ENCODE results near the gene MESP1. TPM values are rescaled to one million over a fixed set of nuclear protein-coding genes. Genes with fewer than 3 reads are reported as not detected.
"Not testable (repeated sequence)": the region's sequence is repeated elsewhere in the genome, so short reads cannot be mapped to it uniquely, and the experiment has no call there.

Gene MESP1
- total RNA-seq, 5 donors from 2014 or later (not counting 1 experiment from before 2014, with no cell fraction given), result 0.23 to 1.5 (median 0.38) TPM; not detected in 1

- Histone ChIP-seq H3K36me3 (ENCODE audit: control insufficient read depth in 2 of 2, extremely low read depth in 1 of 2, insufficient read depth in 1 of 2, low read length in 1 of 2) (no peaks in the 10 kb centered on the region), H3K4me1 (ENCODE audit: control insufficient read depth in 1 of 2, extremely low read depth in 1 of 2, insufficient read depth in 2 of 2, low read length in 2 of 2) (no peaks in the 10 kb centered on the region), H3K9me3 (no peaks in the 10 kb centered on the region), H3K4me3 (ENCODE audit: control insufficient read depth in 1 of 2, extremely low read depth in 1 of 2, low read length in 1 of 2) (no peak overlapping the region), H3K27me3 (replicated peaks in 1 of 2; ENCODE audit: control insufficient read depth in 2 of 2, extremely low read depth in 1 of 2, insufficient read depth in 2 of 2, low read length in 1 of 2) (peaks cover 0 to 20% of the 10 kb centered on the region in 2 experiments), H3K27ac (ENCODE audit: low read length) (no peak overlapping the region)
- H3K4me1 Mint-ChIP-seq, result no peaks in the 10 kb centered on the region
- no peaks in the 10 kb centered on the region for H3K36me3 Mint-ChIP-seq
- peaks cover 0 to 14% of the 10 kb centered on the region in 2 donors for H3K27me3 Mint-ChIP-seq
- DNase-seq (no peak), ATAC-seq (replicated peaks in 1 of 4) (no peak)
- ChIA-PET CTCF (interaction anchor here in 1 of 2 donors (0.6 kb wide), 1 partner anchor 12 kb away, joined by 4 read pairs; no protein-coding TSS in a partner anchor), POLR2A (no interaction called here)
- H3K9me3 Mint-ChIP-seq, result peaks cover 4 to 18% (median 6%) of the 10 kb centered on the region in 3 donors
- no peak overlapping the region for H3K27ac Mint-ChIP-seq
- 60% methylated on average over 2 of the region's 5 CpGs for WGBS (ENCODE audit: insufficient coverage)
- H3K4me3 Mint-ChIP-seq, result no peak overlapping the region
These were observed 43.7 kb upstream of the MESP1 start for GRCh38 chr15:89794627-89795241.

- Mint-ChIP-seq H3K36me3 (peaks cover 2% of the 10 kb centered on the region), H3K27ac (no peak overlapping the region), H3K4me1 (no peaks in the 10 kb centered on the region), H3K27me3 (peaks cover 0 to 14% of the 10 kb centered on the region in 2 donors), H3K9me3 (peaks cover 6 to 28% (median 13%) of the 10 kb centered on the region in 3 donors), H3K4me3 (no peak overlapping the region)
- no peaks in the 10 kb centered on the region for H3K4me1 ChIP-seq (ENCODE audit: control insufficient read depth in 1 of 2, extremely low read depth in 1 of 2, insufficient read depth in 2 of 2, low read length in 2 of 2)
- H3K27me3 ChIP-seq (replicated peaks in 1 of 2; ENCODE audit: control insufficient read depth in 2 of 2, extremely low read depth in 1 of 2, insufficient read depth in 2 of 2, low read length in 1 of 2), result peaks cover 0 to 16% of the 10 kb centered on the region in 2 experiments
- H3K27ac ChIP-seq (ENCODE audit: low read length), result no peak overlapping the region
- ChIA-PET POLR2A (no interaction called here), CTCF (no interaction called here)
- DNase-seq, result no peak
- no peak for ATAC-seq (replicated peaks in 1 of 4)
- no peak overlapping the region for H3K4me3 ChIP-seq (ENCODE audit: control insufficient read depth in 1 of 2, extremely low read depth in 1 of 2, low read length in 1 of 2)
- H3K36me3 ChIP-seq (ENCODE audit: control insufficient read depth in 2 of 2, extremely low read depth in 1 of 2, insufficient read depth in 1 of 2, low read length in 1 of 2), result no peaks in the 10 kb centered on the region
- H3K9me3 ChIP-seq, result no peaks in the 10 kb centered on the region
- 95% methylated on average over 13 of the region's 22 CpGs for WGBS (ENCODE audit: insufficient coverage)
These were observed 41.2 kb upstream of the MESP1 start for GRCh38 chr15:89792106-89792805.

- H3K36me3 ChIP-seq (ENCODE audit: control insufficient read depth in 2 of 2, extremely low read depth in 1 of 2, insufficient read depth in 1 of 2, low read length in 1 of 2), result no peaks in the 10 kb centered on the region
These were observed 39.6 kb upstream of the MESP1 start for GRCh38 chr15:89790661-89791060.

GRCh38 chr15:89790206-89790605, 39.2 kb upstream of the MESP1 start:
- Histone ChIP-seq H3K4me3 (ENCODE audit: control insufficient read depth in 1 of 2, extremely low read depth in 1 of 2, low read length in 1 of 2) (no peak overlapping the region), H3K9me3 (no peaks in the 10 kb centered on the region), H3K27ac (ENCODE audit: low read length) (no peak overlapping the region), H3K4me1 (ENCODE audit: control insufficient read depth in 1 of 2, extremely low read depth in 1 of 2, insufficient read depth in 2 of 2, low read length in 2 of 2) (no peaks in the 10 kb centered on the region), H3K36me3 (ENCODE audit: control insufficient read depth in 2 of 2, extremely low read depth in 1 of 2, insufficient read depth in 1 of 2, low read length in 1 of 2) (no peaks in the 10 kb centered on the region), H3K27me3 (replicated peaks in 1 of 2; ENCODE audit: control insufficient read depth in 2 of 2, extremely low read depth in 1 of 2, insufficient read depth in 2 of 2, low read length in 1 of 2) (peaks cover 0 to 19% of the 10 kb centered on the region in 2 experiments)
- 100% methylated on average over 4 of the region's 10 CpGs for WGBS (ENCODE audit: insufficient coverage)
- Mint-ChIP-seq H3K27ac (no peak overlapping the region), H3K36me3 (peaks cover 2% of the 10 kb centered on the region), H3K4me3 (no peak overlapping the region), H3K4me1 (no peaks in the 10 kb centered on the region), H3K9me3 (peaks cover 4 to 14% (median 8%) of the 10 kb centered on the region in 3 donors), H3K27me3 (peaks cover 0 to 17% of the 10 kb centered on the region in 2 donors)
- no peak for DNase-seq
- CTCF ChIA-PET, result interaction anchor here in 1 of 2 donors (0.6 kb wide), 1 partner anchor 206 kb away, joined by 3 read pairs; no protein-coding TSS in a partner anchor
- no peak for ATAC-seq (replicated peaks in 1 of 4)
- POLR2A ChIA-PET, result no interaction called here

More at GRCh38 chr15:89790661-89791060, 39.6 kb upstream of the MESP1 start:
- H3K4me3 Mint-ChIP-seq, result no peak overlapping the region
- H3K9me3 ChIP-seq, result no peaks in the 10 kb centered on the region
- POLR2A ChIA-PET, result no interaction called here
- CTCF ChIA-PET, result no interaction called here
- WGBS (ENCODE audit: insufficient coverage), result 86% methylated on average over 7 of the region's 16 CpGs
- no peaks in the 10 kb centered on the region for H3K4me1 Mint-ChIP-seq
- H3K36me3 Mint-ChIP-seq, result peaks cover 2% of the 10 kb centered on the region
- H3K9me3 Mint-ChIP-seq, result peaks cover 4 to 19% (median 8%) of the 10 kb centered on the region in 3 donors
- H3K27me3 Mint-ChIP-seq, result peaks cover 0 to 14% of the 10 kb centered on the region in 2 donors
- H3K27me3 ChIP-seq (replicated peaks in 1 of 2; ENCODE audit: control insufficient read depth in 2 of 2, extremely low read depth in 1 of 2, insufficient read depth in 2 of 2, low read length in 1 of 2), result peaks cover 0 to 16% of the 10 kb centered on the region in 2 experiments
- H3K27ac ChIP-seq (ENCODE audit: low read length), result no peak overlapping the region
- no peak overlapping the region for H3K4me3 ChIP-seq (ENCODE audit: control insufficient read depth in 1 of 2, extremely low read depth in 1 of 2, low read length in 1 of 2)
- ATAC-seq (replicated peaks in 1 of 4) (no peak), DNase-seq (no peak)
- no peaks in the 10 kb centered on the region for H3K4me1 ChIP-seq (ENCODE audit: control insufficient read depth in 1 of 2, extremely low read depth in 1 of 2, insufficient read depth in 2 of 2, low read length in 2 of 2)
- H3K27ac Mint-ChIP-seq, result no peak overlapping the region

- H3K27me3 ChIP-seq (replicated peaks in 1 of 2; ENCODE audit: control insufficient read depth in 2 of 2, extremely low read depth in 1 of 2, insufficient read depth in 2 of 2, low read length in 1 of 2), result peaks cover 0 to 31% of the 10 kb centered on the region in 2 experiments
- POLR2A ChIA-PET; H3K4me1 ChIP-seq (ENCODE audit: control insufficient read depth in 1 of 2, extremely low read depth in 1 of 2, insufficient read depth in 2 of 2, low read length in 2 of 2); H3K27ac ChIP-seq (ENCODE audit: low read length); H3K36me3 Mint-ChIP-seq; H3K4me1 Mint-ChIP-seq; H3K4me3 Mint-ChIP-seq; H3K36me3 ChIP-seq (ENCODE audit: control insufficient read depth in 2 of 2, extremely low read depth in 1 of 2, insufficient read depth in 1 of 2, low read length in 1 of 2); DNase-seq; CTCF ChIA-PET; ATAC-seq (replicated peaks in 1 of 4); H3K27ac Mint-ChIP-seq; H3K4me3 ChIP-seq (ENCODE audit: control insufficient read depth in 1 of 2, extremely low read depth in 1 of 2, low read length in 1 of 2); H3K9me3 ChIP-seq: not testable (repeated sequence)
- WGBS (ENCODE audit: insufficient coverage), result no CpG with 5 or more reads among the region's 4 CpGs
- Mint-ChIP-seq H3K27me3 (peaks cover 0 to 16% of the 10 kb centered on the region in 2 donors), H3K9me3 (peaks cover 4 to 12% (median 8%) of the 10 kb centered on the region in 3 donors)
These were observed 37.5 kb upstream of the MESP1 start for GRCh38 chr15:89788585-89788984.

- no CpG with 5 or more reads among the region's 3 CpGs for WGBS (ENCODE audit: insufficient coverage)
- CTCF ChIA-PET, result no interaction called here
- no peaks in the 10 kb centered on the region for H3K4me1 Mint-ChIP-seq
These were observed 36.9 kb upstream of the MESP1 start for GRCh38 chr15:89787944-89788343.

More at GRCh38 chr15:89787944-89788343, 36.9 kb upstream of the MESP1 start:
- peaks cover 0 to 16% of the 10 kb centered on the region in 2 donors for H3K27me3 Mint-ChIP-seq
- Histone ChIP-seq H3K4me3 (ENCODE audit: control insufficient read depth in 1 of 2, extremely low read depth in 1 of 2, low read length in 1 of 2) (no peak overlapping the region), H3K4me1 (ENCODE audit: control insufficient read depth in 1 of 2, extremely low read depth in 1 of 2, insufficient read depth in 2 of 2, low read length in 2 of 2) (no peaks in the 10 kb centered on the region), H3K36me3 (ENCODE audit: control insufficient read depth in 2 of 2, extremely low read depth in 1 of 2, insufficient read depth in 1 of 2, low read length in 1 of 2) (no peaks in the 10 kb centered on the region), H3K27ac (ENCODE audit: low read length) (no peak overlapping the region), H3K9me3 (no peaks in the 10 kb centered on the region), H3K27me3 (replicated peaks in 1 of 2; ENCODE audit: control insufficient read depth in 2 of 2, extremely low read depth in 1 of 2, insufficient read depth in 2 of 2, low read length in 1 of 2) (peaks cover 0 to 33% of the 10 kb centered on the region in 2 experiments)
- POLR2A ChIA-PET, result no interaction called here
- H3K9me3 Mint-ChIP-seq, result peaks cover 4 to 12% (median 8%) of the 10 kb centered on the region in 3 donors
- H3K4me3 Mint-ChIP-seq, result no peak overlapping the region
- H3K36me3 Mint-ChIP-seq, result peaks cover 2% of the 10 kb centered on the region
- DNase-seq, result no peak
- ATAC-seq (replicated peaks in 1 of 4), result no peak
- no peak overlapping the region for H3K27ac Mint-ChIP-seq

All from T-cell (primary cell).